Right atrium auricular region (tissue), 2 donors: ENCODE data around the gene XRCC3. TPM values are rescaled to one million over a fixed set of nuclear protein-coding genes. Genes with fewer than 3 reads are reported as not detected.

Experiments
- DNase-seq: peaks from one replicate; pipeline ENCODE4 v3.0.0-alpha.2; 2019; ENCODE audit warnings: low spot score
- H3K27ac ChIP-seq, 2 donors: fragments of 200-600 bp; sonication (generic); 1 replicate in 1 of 2; 2 replicates in 1 of 2; pipeline ENCODE4 v1.5.1; 2016 to 2019
- H3K27me3 ChIP-seq, 2 donors: fragments of 200-600 bp; sonication (generic); one replicate each; pipeline versions ENCODE4 v1.5.1 to v1.6.0; 2017 to 2019
- H3K36me3 ChIP-seq: fragments of 200-600 bp; sonication (generic); one replicate; pipeline ENCODE4 v1.5.1; 2016
- H3K4me1 ChIP-seq, 2 donors: fragments of 200-600 bp; sonication (generic); one replicate each; pipeline versions ENCODE4 v1.5.1 to v1.6.0; 2017 to 2019
- H3K4me3 ChIP-seq, 2 donors: fragments of 200-600 bp; sonication (generic); 1 replicate in 1 of 2; 2 replicates in 1 of 2; pipeline ENCODE4 v1.5.1; 2017 to 2019; ENCODE audit warnings: mild to moderate bottlenecking in 1 of 2, moderate library complexity in 1 of 2
- H3K9me3 ChIP-seq, 2 donors: fragments of 200-600 bp; sonication (generic); one replicate each; pipeline ENCODE4 v1.5.1; 2019
- total RNA-seq, 2 donors: library from RNA; depleted of rRNA; stranded (reverse); fragments of >200 nt; gene quantifications; one replicate each; pipeline ENCODE4 v1.1.0, GENCODE V29; 2016
- TF ChIP-seq, protein P1 (sequence below), 2 donors: fragments of 200-600 bp; sonication (generic); IDR thresholded peaks; one replicate each; pipeline ENCODE4 v1.5.1; 2019; ENCODE audit warnings: antibody characterized with exemption in 2 of 2

The XRCC3 gene
- total RNA-seq, 2 donors from 2014 or later = 2.1 to 3.6 TPM

DNA sequence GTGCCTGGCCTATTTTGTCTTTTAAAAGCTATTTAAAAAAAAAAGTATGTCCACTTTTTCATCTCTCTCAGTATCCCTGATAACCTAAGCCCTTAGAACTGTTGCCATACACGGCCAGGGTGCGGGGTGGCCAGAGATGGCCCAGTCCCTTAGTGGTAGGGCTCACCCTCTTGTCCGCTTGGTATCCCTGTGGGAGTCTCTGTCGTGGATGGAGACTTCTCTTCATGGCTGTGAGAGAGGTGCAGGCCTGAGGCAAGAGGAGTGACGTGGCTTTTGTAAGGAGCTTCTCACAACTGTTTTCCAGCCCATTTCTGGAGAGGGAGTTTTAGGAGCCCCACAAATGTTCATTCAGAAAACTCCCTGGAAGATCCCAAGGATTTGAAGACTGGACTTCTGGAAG is 26.8 kb downstream of the XRCC3 start:
- Histone ChIP-seq H3K36me3 (peaks cover 49% of the 10 kb centered on the region), H3K27me3 (no peaks in the 10 kb centered on the region), H3K27ac (no peak overlapping the region), H3K4me3 (no peak overlapping the region), H3K4me1 (peaks cover 0 to 23% of the 10 kb centered on the region in 2 donors), H3K9me3 (no peaks in the 10 kb centered on the region)
- no peak for DNase-seq
- TF ChIP-seq, protein P1, sequence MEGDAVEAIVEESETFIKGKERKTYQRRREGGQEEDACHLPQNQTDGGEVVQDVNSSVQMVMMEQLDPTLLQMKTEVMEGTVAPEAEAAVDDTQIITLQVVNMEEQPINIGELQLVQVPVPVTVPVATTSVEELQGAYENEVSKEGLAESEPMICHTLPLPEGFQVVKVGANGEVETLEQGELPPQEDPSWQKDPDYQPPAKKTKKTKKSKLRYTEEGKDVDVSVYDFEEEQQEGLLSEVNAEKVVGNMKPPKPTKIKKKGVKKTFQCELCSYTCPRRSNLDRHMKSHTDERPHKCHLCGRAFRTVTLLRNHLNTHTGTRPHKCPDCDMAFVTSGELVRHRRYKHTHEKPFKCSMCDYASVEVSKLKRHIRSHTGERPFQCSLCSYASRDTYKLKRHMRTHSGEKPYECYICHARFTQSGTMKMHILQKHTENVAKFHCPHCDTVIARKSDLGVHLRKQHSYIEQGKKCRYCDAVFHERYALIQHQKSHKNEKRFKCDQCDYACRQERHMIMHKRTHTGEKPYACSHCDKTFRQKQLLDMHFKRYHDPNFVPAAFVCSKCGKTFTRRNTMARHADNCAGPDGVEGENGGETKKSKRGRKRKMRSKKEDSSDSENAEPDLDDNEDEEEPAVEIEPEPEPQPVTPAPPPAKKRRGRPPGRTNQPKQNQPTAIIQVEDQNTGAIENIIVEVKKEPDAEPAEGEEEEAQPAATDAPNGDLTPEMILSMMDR (IDR thresholded peaks at IDR 0.05) = no peak

DNA sequence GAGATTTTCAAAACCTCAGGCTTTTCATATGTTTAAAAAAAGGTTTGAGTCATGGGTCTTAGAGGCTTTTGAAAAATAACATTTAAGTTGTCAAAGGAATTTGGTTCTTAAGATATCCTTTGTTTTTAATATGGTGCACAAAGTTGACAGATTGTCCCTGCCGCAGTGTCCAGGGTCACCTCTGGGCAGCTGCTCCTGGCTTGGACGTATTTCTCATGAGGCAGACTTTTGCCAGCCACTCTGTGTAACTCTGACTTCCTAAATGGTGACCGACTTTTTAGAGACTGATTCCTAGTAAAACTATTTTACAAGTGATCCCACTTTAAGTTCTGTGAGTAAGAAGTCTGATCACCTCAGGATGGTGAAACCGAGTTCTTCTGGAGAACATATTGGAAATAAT is 27.5 kb downstream of the XRCC3 start:
- Histone ChIP-seq H3K4me3 (no peak overlapping the region), H3K4me1 (peaks cover 0 to 23% of the 10 kb centered on the region in 2 donors), H3K27me3 (no peaks in the 10 kb centered on the region), H3K27ac (no peak overlapping the region), H3K36me3 (peaks cover 49% of the 10 kb centered on the region), H3K9me3 (no peaks in the 10 kb centered on the region)
- DNase-seq = no peak
- TF ChIP-seq, protein P1 (IDR thresholded peaks at IDR 0.05) = no peak

DNA sequence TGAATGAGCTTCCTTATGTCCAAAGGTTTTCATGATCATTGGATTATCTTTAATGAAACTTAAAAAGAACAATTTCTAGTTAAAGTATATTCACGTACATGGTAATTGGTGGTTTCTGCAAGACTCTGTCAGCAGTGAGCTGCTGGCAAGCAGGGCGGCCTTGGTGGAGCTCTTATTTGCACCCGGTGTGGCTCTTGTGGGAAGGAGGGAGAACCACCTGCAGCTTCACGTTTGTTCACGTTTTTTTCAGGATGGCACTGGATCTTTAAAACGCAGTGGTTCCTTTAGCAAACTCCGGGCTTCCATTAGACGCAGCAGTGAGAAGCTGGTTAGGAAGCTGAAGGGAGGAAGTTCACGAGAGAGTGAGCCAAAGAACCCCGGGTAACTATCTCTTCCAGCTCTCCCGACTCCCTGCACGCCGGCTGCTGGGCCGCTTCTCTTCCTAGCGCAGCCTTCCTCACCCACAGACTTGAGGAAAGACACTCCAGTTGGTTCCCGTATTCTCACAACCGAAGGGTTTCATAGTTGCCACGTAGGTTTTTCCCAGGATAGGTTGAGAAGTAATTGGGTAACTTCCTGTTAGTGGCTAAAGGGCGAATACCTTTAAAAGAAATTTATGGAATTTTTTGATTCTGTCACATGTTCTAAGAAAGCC is 28.3 kb downstream of the XRCC3 start:
- no peak overlapping the region for H3K4me3 ChIP-seq
- peaks cover 0 to 23% of the 10 kb centered on the region in 2 donors for H3K4me1 ChIP-seq
- no peaks in the 10 kb centered on the region for H3K9me3 ChIP-seq
- H3K36me3 ChIP-seq = peaks cover 45% of the 10 kb centered on the region
- no peak overlapping the region for H3K27ac ChIP-seq
- TF ChIP-seq, protein P1 (IDR thresholded peaks at IDR 0.05) = no peak
- no peak for DNase-seq
- no peaks in the 10 kb centered on the region for H3K27me3 ChIP-seq

DNA sequence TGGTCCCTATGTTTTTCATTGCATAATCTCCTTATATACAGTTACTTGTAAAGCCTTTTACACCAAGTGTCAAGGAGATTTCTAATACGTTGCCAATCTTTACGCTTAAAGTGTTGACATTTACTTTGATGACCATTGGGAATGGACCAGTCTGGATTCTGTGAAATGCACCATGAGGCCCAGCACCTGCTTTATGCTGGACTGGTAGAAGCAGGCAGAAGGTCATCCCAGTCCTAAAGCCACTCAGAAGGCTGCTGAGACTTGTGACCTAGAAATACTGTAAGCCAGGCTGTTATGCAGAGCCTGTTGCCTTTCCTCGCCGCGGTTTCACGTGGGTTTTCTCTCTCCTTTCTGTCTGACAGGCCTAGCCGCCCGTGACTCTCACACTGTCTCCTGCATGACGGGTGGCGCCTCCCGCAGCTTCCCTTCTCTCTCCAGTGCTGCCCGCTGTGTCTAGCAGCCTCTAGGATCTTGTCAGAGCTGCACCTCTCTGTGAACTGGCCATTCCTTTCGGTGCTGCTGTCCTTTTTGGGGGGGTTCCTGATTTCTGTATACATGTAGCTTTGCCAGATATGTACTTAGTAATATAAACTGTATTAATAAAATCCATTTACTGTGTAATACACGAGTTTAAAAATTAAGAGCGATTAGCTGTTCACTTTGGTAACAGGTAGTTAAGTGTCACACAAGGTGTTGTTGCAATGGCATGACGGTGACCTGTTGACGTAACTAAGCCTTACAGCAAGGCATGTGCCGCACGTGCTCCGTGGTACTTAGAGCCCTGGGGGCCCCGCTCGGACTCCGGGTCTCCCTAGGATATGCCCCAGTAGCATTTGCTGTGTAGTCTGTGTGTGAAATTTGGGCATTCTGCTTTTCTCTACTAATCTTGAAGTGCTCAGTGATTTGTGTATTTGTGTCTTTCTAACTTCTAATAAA is 29.7 kb downstream of the XRCC3 start:
- Histone ChIP-seq H3K4me1 (peaks cover 0 to 23% of the 10 kb centered on the region in 2 donors), H3K27ac (no peak overlapping the region), H3K36me3 (peaks cover 59% of the 10 kb centered on the region), H3K4me3 (no peak overlapping the region), H3K9me3 (no peaks in the 10 kb centered on the region), H3K27me3 (no peaks in the 10 kb centered on the region)
- TF ChIP-seq, protein P1 (IDR thresholded peaks at IDR 0.05) = no peak
- DNase-seq = no peak

DNA sequence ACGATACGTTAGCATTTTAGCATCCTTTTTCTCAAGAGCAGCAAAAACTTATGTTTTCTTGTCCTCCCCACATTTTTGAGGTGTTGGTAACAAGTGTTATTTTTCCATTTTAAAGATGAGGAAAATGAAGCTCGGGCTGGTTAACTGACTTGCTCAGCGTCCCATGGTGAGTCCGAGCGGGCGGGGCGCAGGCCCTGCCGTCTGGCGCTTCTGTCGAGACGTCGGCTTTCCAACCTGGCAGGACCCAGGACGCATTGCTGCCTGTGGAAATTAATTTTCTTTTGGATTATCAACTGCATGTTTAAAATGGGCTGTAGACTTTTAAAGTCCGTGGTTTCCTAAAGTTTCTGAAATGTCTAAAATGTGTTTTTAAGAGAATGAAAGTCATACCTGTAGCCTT is 30.4 kb downstream of the XRCC3 start:
- DNase-seq = no peak
- Histone ChIP-seq H3K9me3 (no peaks in the 10 kb centered on the region), H3K4me3 (no peak overlapping the region), H3K27me3 (no peaks in the 10 kb centered on the region), H3K4me1 (peaks cover 0 to 21% of the 10 kb centered on the region in 2 donors), H3K27ac (no peak overlapping the region), H3K36me3 (peaks cover 66% of the 10 kb centered on the region)
- TF ChIP-seq, protein P1 (IDR thresholded peaks at IDR 0.05) = no peak
